ENCODE data around the gene B3GALNT1.

B3GALNT1 gene
- total RNA-seq: 1.3 to 1.5 reads per million in 2 experiments

GRCh38 chr3:161104561-161105551 is at the start of gene B3GALNT1:
TSS of gene B3GALNT1 (minus strand) at chr3:161105349. CDS start at chr3:161086754, 18,595 bp downstream.
- no peak for DNase-seq (ENCODE audit: low read depth)

DNA sequence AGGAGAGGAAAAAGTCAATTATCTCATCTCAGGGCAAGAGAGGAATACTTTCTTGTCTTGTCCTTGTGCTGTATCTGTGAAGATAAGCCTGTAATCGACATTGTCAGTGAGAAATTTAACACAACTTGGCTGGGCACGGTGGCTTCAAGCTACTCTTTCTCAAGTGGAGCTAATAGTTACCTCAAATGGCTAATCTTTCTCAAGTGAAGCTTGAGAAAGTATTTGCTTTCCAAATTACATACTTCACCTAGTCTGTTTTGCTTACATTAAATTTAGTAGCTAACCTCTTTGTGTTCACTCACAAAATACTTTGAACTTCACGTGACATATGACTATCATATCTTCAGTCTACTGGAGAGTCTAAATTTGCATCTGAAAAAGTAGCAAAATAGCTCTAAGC is 48.3 kb upstream of the B3GALNT1 start:
- DNase-seq (ENCODE audit: low read depth): no peak

- no peak for DNase-seq (ENCODE audit: low read depth)
Measured at GRCh38 chr3:161150001-161150525, 44.9 kb upstream of the B3GALNT1 start.

- DNase-seq (ENCODE audit: low read depth): no peak
Measured at GRCh38 chr3:161149529-161149928, 44.4 kb upstream of the B3GALNT1 start.

GRCh38 chr3:161148832-161149475 is 43.8 kb upstream of the B3GALNT1 start:
- DNase-seq (ENCODE audit: low read depth): no peak

DNA sequence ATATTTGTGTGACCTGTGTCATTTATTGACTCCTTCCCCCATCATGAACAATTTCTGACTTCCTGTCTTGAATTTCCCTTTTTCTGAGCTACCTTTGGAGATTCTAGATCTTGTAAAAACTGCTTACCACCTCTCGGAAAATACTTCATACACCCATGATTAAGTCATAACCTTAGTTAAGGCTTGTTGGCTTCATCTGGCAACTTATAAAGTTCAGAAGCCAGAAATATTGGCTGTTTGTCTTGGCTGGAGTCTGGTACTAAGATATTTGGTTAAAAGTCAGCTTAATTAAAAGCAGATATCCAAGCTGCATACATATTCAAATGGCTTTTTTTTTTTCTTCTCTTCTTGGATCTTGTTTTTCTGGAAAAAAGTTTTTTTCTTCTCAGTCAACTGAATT is 37.3 kb upstream of the B3GALNT1 start:
- no peak for DNase-seq (ENCODE audit: low read depth)

GRCh38 chr3:161139686-161140085 is 34.5 kb upstream of the B3GALNT1 start:
- DNase-seq (ENCODE audit: low read depth): no peak

GRCh38 chr3:161137260-161137659 is 32.1 kb upstream of the B3GALNT1 start:
- DNase-seq (ENCODE audit: low read depth): no peak

DNA sequence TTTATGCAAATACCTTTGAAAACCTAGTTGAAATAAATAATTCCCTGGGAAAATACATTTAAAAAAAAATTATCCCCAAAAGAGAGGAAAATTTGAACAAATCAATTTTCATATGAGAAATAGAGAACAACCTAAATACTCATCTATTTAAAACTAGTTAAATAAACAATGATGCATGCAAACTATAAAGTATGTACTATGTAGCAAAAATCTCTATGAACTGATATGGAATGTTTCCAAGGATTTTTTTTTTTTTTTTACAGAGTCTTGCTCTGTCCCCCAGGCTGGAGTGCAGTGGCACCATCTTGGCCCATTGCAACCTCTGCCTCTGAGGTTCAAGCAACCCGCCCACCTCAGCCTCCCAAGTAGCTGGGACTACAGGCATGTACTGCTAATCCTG is 27.2 kb upstream of the B3GALNT1 start:
- DNase-seq (ENCODE audit: low read depth): no peak

DNA sequence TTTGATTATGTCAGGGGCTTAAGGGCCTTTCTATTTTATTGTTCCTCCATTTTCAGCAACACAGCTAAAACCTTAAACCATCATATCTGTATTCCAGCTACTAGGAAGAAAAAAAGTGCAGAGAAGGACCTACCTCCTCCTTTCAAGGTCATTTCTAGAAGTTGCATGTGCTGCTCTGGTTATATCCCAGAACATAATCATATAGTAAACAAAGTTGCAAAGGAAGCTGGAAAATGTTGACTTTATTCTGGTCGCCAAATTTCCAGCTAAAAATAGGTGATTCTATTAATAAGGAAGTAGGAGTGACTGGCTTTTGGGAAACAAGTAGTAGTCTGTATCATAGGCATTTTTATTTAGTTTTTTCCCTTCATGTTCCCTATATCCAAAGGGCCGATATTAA is 21.3 kb upstream of the B3GALNT1 start:
- no peak for DNase-seq (ENCODE audit: low read depth)

DNA sequence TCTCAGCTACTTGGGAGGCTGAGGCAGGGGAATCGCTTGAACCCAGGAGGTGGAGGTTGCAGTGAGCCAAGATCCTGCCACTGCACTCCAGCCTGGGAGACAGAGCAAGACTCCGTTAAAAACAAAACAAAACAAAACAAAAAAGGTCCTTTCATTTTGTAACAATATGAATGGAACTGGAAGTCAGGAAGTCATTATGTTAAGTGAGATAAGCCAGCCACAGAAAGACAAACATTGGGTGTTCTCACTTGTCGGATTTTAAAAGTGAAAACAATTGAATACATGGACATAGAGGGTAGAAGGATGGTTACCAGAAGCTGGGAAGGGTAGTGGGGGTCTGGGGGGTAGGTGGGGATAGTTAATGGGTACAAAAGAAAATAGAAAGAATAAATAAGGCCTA is 12.5 kb upstream of the B3GALNT1 start:
- DNase-seq (ENCODE audit: low read depth): no peak

DNA sequence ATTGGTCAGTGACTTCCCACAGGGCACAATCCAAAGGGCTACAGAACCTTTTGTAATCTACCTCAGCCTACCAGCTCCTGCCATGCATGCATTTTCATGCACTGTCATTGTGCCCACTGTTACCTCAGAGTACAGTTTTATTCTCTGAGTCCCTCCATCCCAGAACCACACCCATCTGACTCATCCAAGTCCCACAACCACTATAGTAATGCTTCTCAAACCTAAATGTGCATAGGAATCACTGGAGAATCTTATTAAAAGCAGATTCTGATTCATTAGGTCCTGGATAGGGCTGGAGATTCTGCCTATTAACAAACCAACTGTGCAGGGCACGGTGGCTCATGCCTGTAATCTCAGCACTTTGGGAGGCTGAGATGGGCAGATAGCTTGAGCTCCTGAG is 3.7 kb upstream of the B3GALNT1 start:
- no peak for DNase-seq (ENCODE audit: low read depth)

DNA sequence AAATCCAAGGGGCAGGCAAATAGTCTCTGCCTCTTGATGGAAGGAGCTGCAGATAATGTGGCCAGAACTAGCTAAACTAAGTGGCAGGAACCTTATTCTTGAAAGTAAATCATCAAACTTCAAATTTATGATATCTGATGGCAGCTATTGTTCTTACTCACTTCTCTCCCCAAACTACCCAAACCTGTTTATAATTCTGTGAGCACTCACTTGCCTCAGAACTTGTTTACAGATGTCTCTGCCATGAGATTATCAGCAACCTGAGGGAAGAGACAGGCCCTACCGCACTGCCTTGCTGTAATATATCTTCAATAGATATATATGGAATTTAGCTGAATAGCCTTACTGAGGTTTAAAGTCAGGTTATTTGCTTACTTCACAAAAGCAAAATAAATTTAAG is 2.2 kb upstream of the B3GALNT1 start:
- DNase-seq (ENCODE audit: low read depth): no peak

- DNase-seq (ENCODE audit: low read depth): no peak
Measured at GRCh38 chr3:161103776-161104385, 1.3 kb downstream of the B3GALNT1 start.

GRCh38 chr3:161101609-161102008 is 3.5 kb downstream of the B3GALNT1 start:
- DNase-seq (ENCODE audit: low read depth): no peak

DNA sequence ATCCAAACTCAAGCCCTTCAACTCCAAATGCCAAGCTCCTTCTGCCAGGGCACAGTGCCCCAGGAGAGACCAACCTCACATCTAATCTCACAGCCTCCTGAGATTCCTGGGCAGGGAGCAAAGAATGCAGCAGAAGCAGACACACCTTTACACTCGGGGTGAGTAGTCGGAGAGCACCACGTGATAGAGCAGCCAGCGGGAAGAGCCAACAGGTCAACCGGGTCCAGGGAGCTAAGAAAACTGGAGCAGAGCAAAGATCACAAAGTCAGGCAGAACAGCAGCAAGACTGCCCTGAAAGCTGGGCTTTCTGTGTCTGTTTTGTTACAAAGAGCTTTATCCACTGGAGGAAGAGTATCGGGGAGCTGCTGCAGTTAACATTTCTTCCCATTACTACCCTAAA is 4.2 kb downstream of the B3GALNT1 start:
- DNase-seq (ENCODE audit: low read depth): no peak

DNA sequence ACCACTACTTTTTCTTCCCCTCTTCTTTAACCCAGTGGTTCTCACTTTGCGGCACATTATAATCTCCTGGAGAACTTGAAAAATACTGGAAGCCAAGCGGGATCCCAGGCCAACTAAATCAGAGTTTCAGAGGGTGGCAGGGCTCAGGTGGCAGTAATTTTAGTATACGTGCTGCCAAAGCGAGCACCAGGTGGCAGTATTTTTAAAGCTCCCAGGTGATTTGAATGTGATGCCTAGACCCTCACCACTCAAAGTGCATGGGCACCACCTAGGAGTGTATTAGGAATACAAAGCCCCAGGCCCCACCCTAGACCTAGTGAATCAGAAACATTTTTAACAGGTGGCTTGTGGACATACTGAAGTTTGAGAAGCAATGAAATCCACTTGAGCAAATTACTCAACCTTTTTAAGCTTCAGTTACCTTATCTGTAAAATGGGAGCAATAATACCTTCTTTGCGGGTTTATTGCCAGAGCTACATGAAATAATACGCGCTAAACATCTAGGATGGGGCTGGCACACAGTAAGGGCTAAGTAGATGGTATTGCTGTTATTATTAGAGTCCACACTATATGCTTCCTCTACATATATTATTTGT is 8.3 kb downstream of the B3GALNT1 start:
- no peak for DNase-seq (ENCODE audit: low read depth)

- no peak for DNase-seq (ENCODE audit: low read depth)
Measured at GRCh38 chr3:161093895-161094294, 11.3 kb downstream of the B3GALNT1 start.

GRCh38 chr3:161084277-161084676 is 20.9 kb downstream of the B3GALNT1 start:
- DNase-seq (ENCODE audit: low read depth): no peak

DNA sequence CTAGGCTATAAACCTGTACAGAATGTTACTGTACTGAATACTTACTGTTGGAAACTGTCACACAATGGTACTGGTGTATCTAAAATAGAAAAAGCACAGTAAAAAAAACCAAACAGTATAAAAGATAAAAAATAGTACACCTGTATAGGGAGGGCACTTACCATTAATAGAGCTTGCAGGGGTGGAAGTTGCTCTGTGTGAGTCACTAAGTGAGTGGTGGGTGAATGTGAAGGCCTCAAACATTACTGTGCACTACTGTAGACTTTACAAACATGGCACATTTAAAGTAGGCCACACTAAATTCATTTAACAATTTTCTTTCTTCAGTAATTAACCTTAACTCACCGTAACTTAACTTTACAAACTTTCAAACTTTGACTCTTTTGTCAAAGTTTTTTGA is 22.0 kb downstream of the B3GALNT1 start:
- no peak for DNase-seq (ENCODE audit: low read depth)

DNA sequence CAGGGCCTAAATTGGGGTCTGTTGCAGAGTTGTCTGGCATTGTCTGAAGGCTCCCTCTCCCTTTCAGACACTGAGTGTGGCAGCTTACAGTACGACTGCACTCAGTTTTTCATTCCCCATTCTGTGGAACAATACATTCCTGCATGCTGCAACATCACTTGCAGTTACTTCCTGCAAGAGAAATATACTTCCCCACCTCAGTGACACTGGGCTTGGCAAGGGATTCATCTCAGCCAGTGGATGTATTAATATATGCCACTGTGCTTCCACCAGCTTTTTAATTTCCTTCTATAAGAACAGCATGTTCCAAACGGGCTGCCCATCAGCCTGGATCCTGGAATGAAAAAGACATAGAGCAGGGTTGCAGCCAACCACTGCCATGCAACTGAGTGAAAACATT is 23.1 kb downstream of the B3GALNT1 start:
- DNase-seq (ENCODE audit: low read depth): no peak

- no peak for DNase-seq (ENCODE audit: low read depth)
Measured at GRCh38 chr3:161081633-161082032, 23.5 kb downstream of the B3GALNT1 start.

Data from T follicular helper cell (primary cell).